Epidermal melanocyte (primary cell): ENCODE results near the gene OVOL2.
"Not testable (repeated sequence)": the region's sequence is repeated elsewhere in the genome, so short reads cannot be mapped to it uniquely, and the experiment has no call there.

ENCODE experiments used
- DNase-seq: peaks from one replicate; pipeline ENCODE4 v3.0.0; 2011; ENCODE audit warnings: low spot score; ENCODE audit not compliant: insufficient read length

The OVOL2 gene

GRCh38 chr20:18058661-18059467 lies 1.1 kb upstream of the OVOL2 start:
- no peak for DNase-seq

DNA sequence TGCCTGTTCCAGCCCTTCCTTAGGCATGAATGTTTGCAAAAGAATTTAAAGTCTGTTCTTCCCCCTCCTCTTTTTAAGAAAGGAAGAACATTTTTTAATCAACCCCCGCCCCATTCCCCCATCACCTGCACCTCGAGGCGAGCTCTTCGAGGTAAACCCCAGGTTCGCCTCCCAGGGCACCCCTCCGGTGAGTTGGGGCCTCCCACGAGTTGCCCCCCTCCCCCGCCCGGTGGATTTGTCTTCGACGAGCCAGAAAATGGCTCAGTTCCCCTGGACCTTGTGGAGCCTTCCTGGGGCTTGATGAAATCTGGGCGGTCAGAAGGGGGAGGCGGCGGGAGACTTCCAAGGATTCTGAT lies 256 bp upstream of the OVOL2 start:
- no peak for DNase-seq

DNA sequence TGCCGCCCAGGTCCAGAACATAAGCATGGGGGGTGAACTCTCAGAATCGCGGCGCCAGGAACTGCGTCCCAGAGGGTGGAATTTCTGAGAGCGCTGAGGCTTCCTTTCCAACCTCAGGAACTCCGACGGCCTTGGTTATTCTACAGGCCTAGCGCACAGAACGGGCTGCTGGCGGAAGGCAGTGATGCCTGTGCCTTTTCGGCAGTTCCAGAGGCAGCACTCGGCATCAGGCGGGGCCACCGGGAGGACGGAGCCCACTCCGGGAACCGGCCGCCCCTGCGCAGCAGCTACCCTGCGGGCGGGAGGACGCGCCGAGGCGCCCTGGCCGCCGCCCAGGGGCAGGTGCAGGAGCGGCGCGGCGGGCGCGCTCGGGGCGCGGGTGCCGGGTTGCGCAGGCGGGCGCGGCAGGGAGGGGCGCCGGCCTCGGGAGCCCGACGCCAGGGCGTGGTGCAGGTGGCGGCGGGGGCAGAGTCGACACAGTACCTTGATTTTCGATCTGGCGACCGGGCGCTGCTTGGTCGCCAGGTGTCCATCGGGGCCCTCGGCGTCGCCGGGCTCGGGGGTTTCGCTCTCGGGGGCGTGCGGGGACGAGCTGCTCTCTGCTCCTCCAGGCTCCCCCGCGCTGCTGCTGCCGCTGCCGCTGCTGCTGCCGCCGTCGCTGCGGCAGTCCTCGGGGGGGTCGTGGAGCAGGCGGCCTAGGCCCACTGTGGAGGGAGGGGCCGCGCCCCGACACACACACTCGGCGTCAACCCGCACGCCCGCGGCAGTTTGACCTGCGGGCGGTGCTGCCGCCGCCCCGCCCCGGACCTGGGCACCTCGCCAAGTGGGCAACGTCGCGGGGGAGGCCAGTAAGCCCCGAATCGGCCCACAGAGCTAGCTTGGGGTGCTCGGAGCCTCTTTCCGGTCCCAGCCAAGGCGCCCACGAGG lies 1.3 kb downstream of the OVOL2 start:
- DNase-seq: no peak

- no peak for DNase-seq
These were observed 2.5 kb downstream of the OVOL2 start for GRCh38 chr20:18055261-18055660.

- no peak for DNase-seq
These were observed 4.9 kb downstream of the OVOL2 start for GRCh38 chr20:18052856-18053255.

DNA sequence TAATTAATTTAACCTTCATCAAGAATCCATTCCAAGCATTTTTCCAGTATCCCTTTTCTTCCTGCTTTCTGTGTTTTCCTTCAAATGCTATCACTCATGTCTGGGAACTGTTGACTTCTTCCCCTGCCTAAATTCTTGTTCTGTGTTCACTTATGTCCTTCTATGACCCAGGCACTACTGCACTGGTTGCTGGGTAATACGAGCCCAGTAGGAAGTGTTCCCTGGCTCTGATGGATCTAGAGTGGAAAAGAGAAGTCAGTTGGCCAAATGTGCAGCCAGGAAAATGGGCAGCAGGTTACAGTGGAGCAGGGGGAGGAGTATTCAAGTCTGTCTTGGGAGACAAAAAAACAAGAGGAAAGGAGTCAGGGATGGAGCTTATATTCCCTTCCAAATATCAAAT lies 7.1 kb downstream of the OVOL2 start:
- DNase-seq: no peak

DNA sequence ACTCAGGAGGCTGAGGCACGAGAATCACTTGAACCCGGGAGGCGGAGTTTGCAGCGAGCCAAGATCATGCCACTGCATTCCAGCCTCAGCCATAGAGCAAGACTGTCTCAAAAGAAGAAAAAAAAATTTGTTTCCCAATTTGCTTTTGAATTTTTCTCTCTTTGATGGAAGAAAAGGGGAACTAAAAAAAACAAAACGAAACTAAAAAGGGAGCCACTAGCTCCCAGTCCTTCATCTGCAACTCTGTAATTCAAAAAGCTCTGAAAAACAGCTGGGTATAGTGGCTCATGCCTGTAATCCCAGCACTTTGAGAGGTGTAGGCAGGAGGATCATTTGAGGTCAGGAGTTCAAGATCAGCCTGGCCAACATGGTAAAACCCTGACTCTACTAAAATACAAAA lies 9.5 kb downstream of the OVOL2 start:
- no peak for DNase-seq

GRCh38 chr20:18046535-18046934 lies 11.2 kb downstream of the OVOL2 start:
- DNase-seq: no peak

GRCh38 chr20:18042229-18042628 lies 15.5 kb downstream of the OVOL2 start:
- no peak for DNase-seq

DNA sequence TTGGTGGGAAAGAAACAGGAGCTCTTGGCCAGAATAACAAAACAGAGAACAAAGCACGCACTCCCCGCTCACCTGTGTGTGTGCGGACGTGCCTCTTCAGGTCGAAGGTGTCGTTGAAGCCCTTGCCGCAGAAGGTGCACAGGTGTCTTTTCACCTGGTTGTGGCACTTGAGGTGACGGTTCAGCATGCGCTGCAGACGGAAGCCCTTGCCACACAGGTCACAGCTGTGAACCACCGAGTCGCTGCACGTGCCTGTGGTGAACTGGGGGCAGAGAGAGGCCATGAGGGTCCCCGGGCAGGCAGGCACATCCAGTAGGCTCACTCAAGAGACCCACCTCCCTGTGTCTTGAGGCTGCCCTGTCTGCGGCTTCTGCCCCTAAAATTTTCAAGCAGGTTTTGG lies 16.3 kb downstream of the OVOL2 start:
- DNase-seq: no peak

- DNase-seq: no peak
These were observed 18.7 kb downstream of the OVOL2 start for GRCh38 chr20:18039063-18039462.

DNA sequence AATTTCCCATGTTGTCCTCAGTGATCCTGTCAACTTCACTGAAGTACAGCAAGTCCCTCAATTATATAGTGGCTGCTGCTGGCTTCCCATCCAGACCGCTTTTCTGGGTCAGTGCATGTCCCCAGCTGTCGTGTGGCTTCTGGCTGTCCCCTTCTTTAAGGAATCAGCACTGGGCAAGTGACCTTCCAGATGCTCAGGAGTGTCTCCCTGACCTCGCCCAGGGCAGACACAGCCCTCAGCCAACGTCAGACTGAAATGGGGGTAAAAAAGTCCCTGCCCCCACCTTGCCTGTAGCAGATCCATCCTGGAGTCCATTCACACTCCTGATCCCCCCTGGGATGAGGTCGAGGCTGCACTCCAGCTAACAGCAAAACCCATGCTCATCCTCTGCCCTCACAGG lies 23.7 kb downstream of the OVOL2 start:
- DNase-seq: no peak

DNA sequence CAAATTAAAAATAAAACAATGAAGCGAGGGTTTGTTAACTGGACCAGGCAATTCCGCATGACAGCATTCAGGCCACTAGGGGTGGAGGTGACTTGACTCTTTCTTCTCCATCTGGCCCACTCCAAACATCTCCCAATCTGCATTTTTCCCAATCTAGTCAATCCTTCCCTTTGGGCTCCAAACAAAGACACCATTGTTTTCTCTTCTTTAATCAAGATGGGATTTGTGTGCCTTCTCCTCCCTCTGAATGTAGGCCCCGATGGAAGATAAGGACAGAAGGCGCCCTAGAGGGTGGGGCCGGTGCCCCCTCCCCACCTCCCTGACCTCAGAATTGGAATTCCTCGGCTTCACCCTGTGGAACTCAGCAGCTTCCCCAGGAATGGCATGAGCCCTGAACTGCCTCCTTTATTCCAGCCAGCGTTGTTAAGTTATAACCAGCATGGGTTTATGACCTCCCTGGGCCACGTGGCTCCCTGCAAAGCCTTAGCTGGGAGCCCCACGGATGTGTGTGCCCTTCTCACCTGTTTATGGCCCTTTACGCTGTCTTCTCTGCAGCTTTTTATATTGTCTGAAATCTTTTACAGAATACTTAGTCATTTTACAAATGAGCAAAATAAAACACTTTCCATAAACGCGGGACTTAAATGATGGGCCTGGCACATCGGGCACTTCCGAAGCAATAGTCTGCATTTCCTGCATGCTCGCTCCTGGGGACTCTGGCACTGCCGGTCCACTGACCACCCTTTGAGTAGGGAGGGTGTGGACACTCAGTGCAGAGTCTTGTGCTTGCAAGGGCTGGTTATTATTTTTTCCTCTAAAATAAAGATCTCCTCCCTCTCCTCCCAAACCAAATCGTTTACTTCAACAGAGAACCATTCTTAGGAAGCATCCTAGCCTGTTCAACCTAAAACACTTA lies 24.5 kb downstream of the OVOL2 start:
- no peak for DNase-seq

DNA sequence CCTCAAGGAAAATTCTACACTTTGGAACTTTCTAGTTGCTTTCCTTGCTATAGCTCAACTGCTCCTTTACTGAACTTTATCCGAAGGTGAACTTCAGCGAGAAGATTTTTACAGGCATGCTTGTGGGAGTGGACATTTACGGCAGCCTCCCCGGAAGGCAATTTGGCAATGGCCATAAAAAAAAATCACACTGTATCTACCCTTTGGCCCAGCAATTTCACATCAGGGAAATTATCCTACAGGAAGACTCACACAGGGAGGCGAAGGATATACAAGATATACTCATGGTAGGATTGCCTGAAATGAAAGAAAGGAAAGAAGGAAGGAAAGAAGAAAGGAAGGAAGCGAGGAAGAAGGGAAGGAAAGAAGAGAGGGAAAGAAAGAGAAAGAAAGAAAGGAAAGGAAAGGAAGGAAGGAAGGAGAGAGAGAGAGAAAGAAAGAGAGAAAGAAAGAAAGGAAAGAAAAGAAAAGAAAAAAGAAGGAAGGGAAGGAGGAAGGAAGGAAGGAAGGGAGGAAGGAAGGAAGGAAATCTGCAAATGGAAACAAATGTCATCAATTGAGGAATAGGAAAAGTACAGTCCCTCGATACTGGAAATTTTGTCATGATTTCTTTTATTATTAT lies 25.7 kb downstream of the OVOL2 start:
- no peak for DNase-seq

- DNase-seq: no peak
These were observed 26.7 kb downstream of the OVOL2 start for GRCh38 chr20:18031050-18031449.

DNA sequence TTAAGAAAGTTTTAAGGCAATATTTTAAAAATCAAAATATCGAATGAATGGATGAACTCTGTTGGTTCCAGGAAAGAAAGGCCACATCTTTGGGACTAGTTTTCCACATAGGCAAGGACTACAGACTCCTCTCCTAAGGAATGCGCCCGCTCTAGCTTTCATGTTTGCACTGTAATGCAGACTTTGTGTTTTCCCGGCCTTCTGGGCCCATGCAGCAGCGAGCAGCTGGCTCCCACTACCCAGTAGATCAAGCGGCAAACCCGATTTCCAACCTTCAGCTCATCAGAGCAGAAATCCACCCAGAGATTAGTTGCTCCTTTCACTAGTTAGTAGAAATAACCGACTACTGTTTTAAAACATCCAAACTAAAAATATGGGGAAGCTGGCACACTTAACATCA lies 27.7 kb downstream of the OVOL2 start:
- DNase-seq: no peak

DNA sequence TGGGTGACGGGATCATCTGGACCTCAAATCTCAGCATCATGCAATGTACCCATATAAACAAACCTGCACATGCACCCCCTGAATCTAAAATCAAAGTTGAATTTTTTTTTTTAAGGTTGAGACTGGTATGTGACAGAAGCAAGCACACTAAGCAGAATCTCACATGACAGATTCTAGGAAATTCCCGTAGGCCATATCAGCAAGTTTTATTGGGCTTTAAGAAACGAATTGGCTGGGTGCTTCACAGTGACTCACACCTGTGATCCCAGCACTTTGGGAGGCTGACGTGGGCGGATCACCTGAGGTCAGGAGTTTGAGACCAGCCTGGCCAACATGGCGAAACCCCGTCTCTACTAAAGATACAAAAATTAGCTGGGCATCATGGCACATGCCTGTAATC lies 30.7 kb downstream of the OVOL2 start:
- DNase-seq: not testable (repeated sequence)

GRCh38 chr20:18024606-18025127 lies 33.0 kb downstream of the OVOL2 start:
- no peak for DNase-seq

DNA sequence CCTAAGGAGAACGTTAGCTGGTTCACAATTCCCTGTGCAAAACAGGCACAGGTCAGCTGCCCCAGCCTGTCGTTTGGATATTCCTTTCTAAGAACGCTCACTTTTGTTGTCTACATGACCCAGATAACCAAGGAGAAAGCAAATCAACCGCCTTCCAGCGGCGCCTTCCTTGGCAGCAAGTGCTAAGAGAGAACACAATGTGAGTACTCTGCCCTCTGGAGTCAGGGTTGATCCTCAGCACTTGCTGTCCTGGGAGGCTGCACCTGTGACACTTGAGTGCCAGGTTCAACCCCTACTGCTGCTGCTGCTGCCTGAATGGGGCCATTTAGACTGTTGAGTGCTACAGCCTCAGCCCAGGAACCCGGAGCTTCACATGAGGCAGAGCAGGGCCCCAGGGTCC lies 36.8 kb downstream of the OVOL2 start:
- no peak for DNase-seq

- DNase-seq: no peak
These were observed 38.6 kb downstream of the OVOL2 start for GRCh38 chr20:18019068-18019467.

- DNase-seq: no peak
These were observed 39.6 kb downstream of the OVOL2 start for GRCh38 chr20:18018100-18018499.
